B cell (primary cell): ENCODE measurements around the gene AAK1. TPM values are rescaled to one million over a fixed set of nuclear protein-coding genes. Genes with fewer than 3 reads are reported as not detected.

ENCODE experiments used
- ATAC-seq: fragments of 200-7000 bp; cut with Tn5 transposase; one replicate; pipeline ENCODE4 v1.10.0; 2021; ENCODE audit warnings: low read depth, mild to moderate bottlenecking, moderate number of reproducible peaks, moderate library complexity
- CTCF ChIA-PET: fragments of 350-600 bp; sonication (Branson Sonifier 250); formaldehyde crosslinking; loops from one replicate; lab custom pipeline; 2021; ENCODE audit warnings: antibody characterized with exemption, inconsistent platforms; lab: Charles Lee
- POLR2A ChIA-PET: fragments of 350-600 bp; sonication (Branson Sonifier 250); formaldehyde crosslinking; loops from one replicate; lab custom pipeline; 2021; ENCODE audit warnings: antibody characterized with exemption; lab: Charles Lee
- DNase-seq: peaks from one replicate; pipeline ENCODE4 v3.0.0; 2013
- H2AFZ ChIP-seq: 2 replicates; pipeline ENCODE4 v1.6.1; 2012; ENCODE audit warnings: mild to moderate bottlenecking, low read depth, low read length; ENCODE audit not compliant: insufficient read depth, poor library complexity, severe bottlenecking
- H3K27ac ChIP-seq, 2 donors: 1 replicate in 1 of 2; 2 replicates in 1 of 2; pipeline ENCODE4 v1.5.1; 2012 to 2013; ENCODE audit warnings: low read length in 2 of 2, mild to moderate bottlenecking in 2 of 2, moderate library complexity in 1 of 2
- H3K27me3 ChIP-seq, 4 experiments: fragments of 200-600 bp in 1 of 4; sonication (generic) in 1 of 4; replicated peaks in 1 of 4; 1 replicate in 2 of 4; 2 replicates in 2 of 4; pipeline versions ENCODE4 v1.6.1 to v1.7.0; 2013 to 2016; ENCODE audit warnings: low read length in 3 of 4, mild to moderate bottlenecking in 2 of 4, mixed read lengths in 1 of 4, moderate library complexity in 1 of 4; ENCODE audit not compliant: insufficient read depth in 4 of 4, control insufficient read depth in 3 of 4; ENCODE audit errors: control extremely low read depth in 1 of 4
- H3K36me3 ChIP-seq, 2 experiments: replicated peaks in 1 of 2; 1 replicate in 1 of 2; 2 replicates in 1 of 2; pipeline versions ENCODE4 v1.6.1 to v1.7.1; 2013; ENCODE audit warnings: low read length in 1 of 2; ENCODE audit not compliant: insufficient read depth in 2 of 2, control insufficient read depth in 1 of 2; ENCODE audit errors: control extremely low read depth in 1 of 2, extremely low read depth in 1 of 2
- H3K4me1 ChIP-seq, 2 donors: fragments of 200-600 bp in 1 of 2; sonication (generic) in 1 of 2; 1 replicate in 1 of 2; 2 replicates in 1 of 2; pipeline versions ENCODE4 v1.5.1 to v1.6.1; 2013 to 2017; ENCODE audit warnings: low read length in 2 of 2; ENCODE audit not compliant: control insufficient read depth in 2 of 2, insufficient read depth in 2 of 2
- H3K4me2 ChIP-seq: replicated peaks from 2 replicates; pipeline ENCODE3; 2012; ENCODE audit warnings: mild to moderate bottlenecking, low read depth, low read length; ENCODE audit not compliant: poor library complexity, severe bottlenecking
- H3K4me3 ChIP-seq, 5 experiments: fragments of 200-600 bp in 1 of 5; sonication (generic) in 1 of 5; 1 replicate in 3 of 5; 2 replicates in 2 of 5; pipeline versions ENCODE4 v1.5.1 to v1.7.0; 2011 to 2016; ENCODE audit warnings: low read length in 4 of 5, mild to moderate bottlenecking in 4 of 5, low read depth in 2 of 5, control low read depth in 1 of 5, moderate library complexity in 1 of 5; ENCODE audit not compliant: insufficient read depth in 1 of 5; ENCODE audit errors: control extremely low read depth in 1 of 5, extremely low read depth in 1 of 5
- H3K79me2 ChIP-seq: fragments of 200-600 bp; sonication (generic); one replicate; pipeline ENCODE4 v1.6.0; 2016; ENCODE audit warnings: low read length; ENCODE audit not compliant: control insufficient read depth, insufficient read depth
- H3K9ac ChIP-seq: fragments of 200-600 bp; sonication (generic); 2 replicates; pipeline ENCODE4 v1.6.1; 2017; ENCODE audit warnings: mild to moderate bottlenecking, low read length, moderate library complexity
- H3K9me3 ChIP-seq, 3 donors: one replicate each; pipeline versions ENCODE4 v1.6.1 to v1.7.1; 2013; ENCODE audit warnings: low read length in 2 of 3; ENCODE audit not compliant: control insufficient read depth in 2 of 3, insufficient read depth in 1 of 3; ENCODE audit errors: control extremely low read depth in 1 of 3
- H4K20me1 ChIP-seq: 2 replicates; pipeline ENCODE4 v1.6.0; 2012; ENCODE audit warnings: mild to moderate bottlenecking, low read length; ENCODE audit not compliant: insufficient read depth, control insufficient read depth, poor library complexity, severe bottlenecking
- H3K27ac Mint-ChIP-seq: one replicate; pipeline ENCODE4 v1.8.0; 2021; ENCODE audit warnings: mixed read lengths
- H3K27me3 Mint-ChIP-seq: one replicate; pipeline ENCODE4 v1.8.0; 2021; ENCODE audit warnings: mixed read lengths
- H3K4me1 Mint-ChIP-seq: one replicate; pipeline ENCODE4 v1.8.0; 2021; ENCODE audit warnings: mixed read lengths
- H3K4me3 Mint-ChIP-seq: one replicate; pipeline ENCODE4 v1.8.0; 2021; ENCODE audit warnings: mixed read lengths
- H3K9me3 Mint-ChIP-seq: one replicate; pipeline ENCODE4 v1.8.0; 2022; ENCODE audit warnings: mixed read lengths; ENCODE audit not compliant: insufficient read depth
- EZH2 ChIP-seq: IDR thresholded peaks from 2 replicates; pipeline ENCODE4 v1.6.1; 2012; ENCODE audit warnings: borderline replicate concordance, low read depth, mild to moderate bottlenecking, moderate library complexity, low read length; ENCODE audit not compliant: insufficient read depth, poor library complexity, severe bottlenecking
- WGBS: methylation state at CpG from one replicate; pipeline ENCODE4 v1.1.5; 2013; ENCODE audit warnings: missing lambda C conversion rate; ENCODE audit not compliant: insufficient coverage; 5-methylcytosine and 5-hydroxymethylcytosine counted together
- intact Hi-C: fragments of 100-400 bp; cut with micrococcal nuclease; formaldehyde crosslinking; loops from one replicate; pipeline ENCODE4 v1.10.0; 2022
- polyA plus RNA-seq: library from polyadenylated mRNA; depleted of rRNA; stranded (reverse); fragments of >200 nt; gene quantifications from 2 replicates; pipeline ENCODE4 v1.2.3, GENCODE V29; 2012
- total RNA-seq, 2 donors: library from RNA; stranded (reverse); fragments of 120-200 nt in 1 of 2; gene quantifications; 1 replicate in 1 of 2; 2 replicates in 1 of 2; pipeline versions ENCODE4 v1.2.3 to v1.2.4, GENCODE V29; 2013 to 2022
- TF ChIP-seq, protein P1 (sequence below): fragments of 200-600 bp; IDR thresholded peaks from one replicate; pipeline ENCODE4 v1.8.0; 2022; ENCODE audit warnings: antibody characterized with exemption, mild to moderate bottlenecking

The AAK1 gene
- total and polyA plus RNA-seq, 2 donors (not counting 1 experiment from before 2014, with no cell fraction given) = 2.4 to 7.2 TPM

DNA sequence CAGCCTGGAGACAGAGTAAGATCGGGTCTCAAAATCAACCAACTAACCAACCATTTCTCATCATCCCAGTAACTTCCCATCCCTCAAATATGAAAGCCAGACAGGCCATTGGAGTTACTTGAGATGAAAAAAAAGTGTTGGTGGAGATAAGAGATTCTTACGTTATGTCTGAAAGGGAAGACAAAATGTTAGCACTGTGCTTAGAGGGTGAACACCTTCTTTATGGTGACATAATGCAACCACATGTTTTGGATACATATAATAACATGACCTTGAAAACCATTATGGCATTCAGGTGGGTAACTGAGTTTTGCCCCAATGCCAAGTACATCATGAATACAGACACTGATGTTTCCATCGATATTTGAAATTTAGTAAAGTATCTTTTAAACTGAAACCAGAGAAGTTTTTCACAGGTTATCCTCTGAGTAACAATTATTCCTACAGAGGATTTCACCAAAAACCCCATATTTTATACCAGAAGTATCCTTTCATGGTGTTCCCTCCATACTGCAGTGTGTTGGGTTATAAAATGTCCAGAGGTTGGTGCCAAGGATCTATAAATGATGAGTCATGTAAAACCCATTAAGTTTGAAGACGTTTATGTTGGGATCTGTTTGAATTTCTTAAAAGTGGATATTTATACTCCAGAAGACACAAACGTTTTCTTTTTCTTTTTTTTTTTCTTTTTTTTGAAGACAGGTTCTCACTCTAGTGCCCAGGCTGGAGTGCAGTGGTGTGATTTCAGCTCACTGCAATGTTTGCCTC, 45.5 kb downstream of the AAK1 start:
- H4K20me1 ChIP-seq = no peaks in the 10 kb centered on the region
- H3K4me1 ChIP-seq = peaks cover 6 to 9% of the 10 kb centered on the region in 2 donors
- Mint-ChIP-seq H3K4me3 (no peak overlapping the region), H3K4me1 (peaks cover 6% of the 10 kb centered on the region), H3K27me3 (peaks cover 9% of the 10 kb centered on the region), H3K27ac (no peak overlapping the region), H3K9me3 (no peaks in the 10 kb centered on the region)
- no peak overlapping the region for H3K4me3 ChIP-seq
- ChIA-PET POLR2A (no interaction called here), CTCF (no interaction called here)
- DNase-seq (no peak), ATAC-seq (no peak)
- H3K9me3 ChIP-seq = no peaks in the 10 kb centered on the region
- no peak overlapping the region for H3K4me2 ChIP-seq
- H2AFZ ChIP-seq = no peak overlapping the region
- no peaks in the 10 kb centered on the region for H3K79me2 ChIP-seq
- no peak for TF ChIP-seq EZH2
- TF ChIP-seq, protein P1, sequence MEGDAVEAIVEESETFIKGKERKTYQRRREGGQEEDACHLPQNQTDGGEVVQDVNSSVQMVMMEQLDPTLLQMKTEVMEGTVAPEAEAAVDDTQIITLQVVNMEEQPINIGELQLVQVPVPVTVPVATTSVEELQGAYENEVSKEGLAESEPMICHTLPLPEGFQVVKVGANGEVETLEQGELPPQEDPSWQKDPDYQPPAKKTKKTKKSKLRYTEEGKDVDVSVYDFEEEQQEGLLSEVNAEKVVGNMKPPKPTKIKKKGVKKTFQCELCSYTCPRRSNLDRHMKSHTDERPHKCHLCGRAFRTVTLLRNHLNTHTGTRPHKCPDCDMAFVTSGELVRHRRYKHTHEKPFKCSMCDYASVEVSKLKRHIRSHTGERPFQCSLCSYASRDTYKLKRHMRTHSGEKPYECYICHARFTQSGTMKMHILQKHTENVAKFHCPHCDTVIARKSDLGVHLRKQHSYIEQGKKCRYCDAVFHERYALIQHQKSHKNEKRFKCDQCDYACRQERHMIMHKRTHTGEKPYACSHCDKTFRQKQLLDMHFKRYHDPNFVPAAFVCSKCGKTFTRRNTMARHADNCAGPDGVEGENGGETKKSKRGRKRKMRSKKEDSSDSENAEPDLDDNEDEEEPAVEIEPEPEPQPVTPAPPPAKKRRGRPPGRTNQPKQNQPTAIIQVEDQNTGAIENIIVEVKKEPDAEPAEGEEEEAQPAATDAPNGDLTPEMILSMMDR = no peak
- no CpG with 5 or more reads among the region's 5 CpGs for WGBS
- H3K27me3 ChIP-seq = no peaks in the 10 kb centered on the region
- H3K9ac ChIP-seq = no peak overlapping the region
- H3K36me3 ChIP-seq = no peaks in the 10 kb centered on the region
- no peak overlapping the region for H3K27ac ChIP-seq
- intact Hi-C loops = no loop called here

DNA sequence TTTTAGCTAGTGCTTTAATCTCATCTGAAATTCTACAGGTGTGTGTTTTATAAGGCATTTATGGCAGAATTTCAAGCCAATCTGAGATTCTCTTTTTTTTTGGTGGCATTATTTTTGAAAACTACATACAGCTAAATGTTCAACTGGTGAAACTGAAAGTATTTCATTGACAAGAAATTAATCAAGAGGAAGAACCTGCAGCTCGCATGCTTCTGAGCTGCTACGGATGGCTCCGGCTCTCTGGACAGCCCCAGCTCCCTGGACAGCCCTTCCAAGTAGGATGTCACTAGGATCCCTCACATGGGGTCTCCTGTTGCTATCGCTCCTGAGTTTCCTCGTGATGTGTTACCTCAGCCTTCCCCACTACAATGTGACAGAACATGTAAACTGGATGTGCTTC, 46.4 kb downstream of the AAK1 start:
- DNase-seq = no peak
- Histone ChIP-seq H3K79me2 (no peaks in the 10 kb centered on the region), H3K9ac (peak overlapping the region; percentile 21), H3K4me3 (no peak overlapping the region), H3K4me1 (peaks cover 6 to 9% of the 10 kb centered on the region in 2 donors), H3K4me2 (peak overlapping the region; percentile 57), H2AFZ (peak overlapping the region; percentile 59), H3K36me3 (no peaks in the 10 kb centered on the region), H4K20me1 (no peaks in the 10 kb centered on the region), H3K9me3 (no peaks in the 10 kb centered on the region), H3K27me3 (no peaks in the 10 kb centered on the region), H3K27ac (no peak overlapping the region)
- WGBS = 14% methylated on average over 3 of the region's 5 CpGs
- ATAC-seq = no peak
- H3K4me1 Mint-ChIP-seq = peaks cover 6% of the 10 kb centered on the region
- no peak for TF ChIP-seq EZH2
- TF ChIP-seq, protein P1 = no peak
- POLR2A ChIA-PET = no interaction called here
- peaks cover 9% of the 10 kb centered on the region for H3K27me3 Mint-ChIP-seq
- peak overlapping the region; percentile 63 for H3K4me3 Mint-ChIP-seq
- no peak overlapping the region for H3K27ac Mint-ChIP-seq
- CTCF ChIA-PET = interaction anchor here (0.7 to 1.1 kb wide), 2 partner anchors 20 to 32 kb away, joined by 3 read pairs; no protein-coding TSS in a partner anchor
- intact Hi-C loops = no loop called here
- no peaks in the 10 kb centered on the region for H3K9me3 Mint-ChIP-seq
